GM12878 (cell line): ENCODE measurements around the gene ASB10. TPM values are rescaled to one million over a fixed set of nuclear protein-coding genes. Genes with fewer than 3 reads are reported as not detected.

Source experiments
- ATAC-seq: fragments of 200-7000 bp; cut with Tn5 transposase; 3 replicates; pipeline ENCODE4 v1.9.1; 2020; ENCODE audit warnings: mild to moderate bottlenecking, moderate library complexity
- BruUV-seq: library from RNA; stranded (reverse); fragments of 400-500 nt; replicated peaks from 2 replicates; lab custom pipeline; 2021; lab: Mats Ljungman, UMichigan
- CTCF ChIA-PET: fragments of 300-600 bp; sonication (Branson Sonifier 250); formaldehyde crosslinking; extraction: SDS; loops from one replicate; lab custom pipeline; 2021; ENCODE audit warnings: inconsistent platforms; lab: Yijun Ruan, JAX
- POLR2A ChIA-PET: fragments of 350-600 bp; formaldehyde crosslinking; extraction: SDS; loops from one replicate; lab custom pipeline; 2021; ENCODE audit warnings: inconsistent platforms; lab: Charles Lee
- RAD21 ChIA-PET: fragments of 300-600 bp; sonication (Branson Sonifier 250); formaldehyde crosslinking; loops from one replicate; lab custom pipeline; 2023; ENCODE audit warnings: antibody characterized with exemption; ENCODE audit not compliant: unreplicated experiment; lab: Charles Lee
- SMC1A ChIA-PET: fragments of 300-600 bp; sonication (Branson Sonifier 250); formaldehyde crosslinking; loops from one replicate; lab custom pipeline; 2023; ENCODE audit not compliant: unreplicated experiment, uncharacterized antibody; lab: Charles Lee
- DNase-seq: peaks from one replicate; pipeline ENCODE4 v3.0.0-alpha.2; 2011; ENCODE audit warnings: low read depth, low spot score
- FAIRE-seq: peaks from 3 replicates; lab custom pipeline; 2011; peaks lifted over from hg19 to GRCh38; lab: Jason Lieb, UNC
- H2AFZ ChIP-seq: 2 replicates; pipeline ENCODE4 v1.6.0; 2011; ENCODE audit warnings: low read depth, low read length, control low read depth; ENCODE audit not compliant: control insufficient read depth
- H3K27ac ChIP-seq: 2 replicates; pipeline ENCODE4 v1.5.1; 2011; ENCODE audit warnings: control low read depth; ENCODE audit not compliant: control insufficient read depth, insufficient read depth
- H3K27me3 ChIP-seq, 2 experiments: replicated peaks in 1 of 2; 2 replicates each; pipeline versions ENCODE4 v1.6.0 to v1.6.1; 2011; ENCODE audit warnings: low read length in 1 of 2; ENCODE audit not compliant: control insufficient read depth in 2 of 2, insufficient read depth in 2 of 2
- H3K36me3 ChIP-seq, 2 experiments: 2 replicates each; pipeline ENCODE4 v1.5.1; 2011; ENCODE audit warnings: low read length in 1 of 2; ENCODE audit not compliant: control insufficient read depth in 2 of 2, insufficient read depth in 2 of 2
- H3K4me1 ChIP-seq: 2 replicates; pipeline ENCODE4 v1.6.1; 2011; ENCODE audit warnings: mild to moderate bottlenecking, low read length, moderate library complexity, mixed read lengths; ENCODE audit not compliant: control insufficient read depth, insufficient read depth
- H3K4me2 ChIP-seq: 2 replicates; pipeline ENCODE4 v1.6.0; 2011; ENCODE audit warnings: control low read depth; ENCODE audit not compliant: control insufficient read depth, insufficient read depth
- H3K4me3 ChIP-seq: fragments of 200-600 bp; sonication (generic); 2 replicates; pipeline ENCODE4 v1.5.1; 2016
- H3K79me2 ChIP-seq: 2 replicates; pipeline ENCODE4 v1.6.0; 2011; ENCODE audit warnings: low read length; ENCODE audit not compliant: control insufficient read depth, insufficient read depth
- H3K9ac ChIP-seq: 2 replicates; pipeline ENCODE4 v1.8.0; 2011; ENCODE audit warnings: low read length, control low read depth, mixed read lengths; ENCODE audit not compliant: control insufficient read depth, insufficient read depth
- H3K9me3 ChIP-seq: replicated peaks from 3 replicates; pipeline ENCODE4 v1.5.1; 2011; ENCODE audit warnings: mild to moderate bottlenecking, low read length; ENCODE audit not compliant: control insufficient read depth, insufficient read depth
- H4K20me1 ChIP-seq: 2 replicates; pipeline ENCODE4 v1.6.0; 2011; ENCODE audit not compliant: control insufficient read depth, insufficient read depth
- EED ChIP-seq: sonication (generic); IDR thresholded peaks from 2 replicates; pipeline ENCODE4 v1.6.1; 2016; ENCODE audit warnings: antibody characterized with exemption, low read depth
- IKZF1 ChIP-seq: fragments of 450-650 bp; conservative IDR thresholded peaks from 2 replicates; pipeline ENCODE4 v1.6.1; 2017; ENCODE audit warnings: antibody characterized with exemption, mild to moderate bottlenecking
- MYC ChIP-seq: IDR thresholded peaks from 2 replicates; pipeline ENCODE4 v1.6.1; 2011; ENCODE audit warnings: mild to moderate bottlenecking, low read length, moderate library complexity, inconsistent platforms; ENCODE audit not compliant: insufficient read depth, insufficient replicate concordance, insufficient read length, severe bottlenecking
- PKNOX1 ChIP-seq: fragments of 450-650 bp; IDR thresholded peaks from 2 replicates; pipeline ENCODE4 v1.6.1; 2016; ENCODE audit warnings: mild to moderate bottlenecking
- POLR2AphosphoS5 ChIP-seq: IDR thresholded peaks from 2 replicates; pipeline ENCODE4 v1.6.1; 2011; ENCODE audit warnings: mild to moderate bottlenecking, low read length, inconsistent platforms
- RAD21 ChIP-seq: IDR thresholded peaks from 2 replicates; pipeline ENCODE4 v1.6.1; 2011; ENCODE audit warnings: mild to moderate bottlenecking, low read depth, low read length, moderate library complexity; ENCODE audit not compliant: insufficient read depth
- REST ChIP-seq: IDR thresholded peaks from 2 replicates; pipeline ENCODE4 v1.6.1; 2012; ENCODE audit warnings: mild to moderate bottlenecking, low read depth, low read length
- STAT1 ChIP-seq: fragments of 450-650 bp; conservative IDR thresholded peaks from 2 replicates; pipeline ENCODE4 v1.6.1; 2014; ENCODE audit warnings: antibody characterized with exemption, mild to moderate bottlenecking
- TAF1 ChIP-seq: IDR thresholded peaks from 2 replicates; pipeline ENCODE4 v1.6.1; 2011; ENCODE audit warnings: mild to moderate bottlenecking, low read depth, low read length, borderline replicate concordance
- ZNF384 ChIP-seq: IDR thresholded peaks from 2 replicates; pipeline ENCODE4 v1.6.1; 2012; ENCODE audit warnings: low read depth, mild to moderate bottlenecking, low read length, improper control_type of control experiment, borderline replicate concordance
- WGBS: methylation state at CpG from one replicate; pipeline ENCODE4 v1.1.6; 2016; ENCODE audit warnings: low lambda C conversion rate; ENCODE audit not compliant: insufficient replicate concordance, insufficient coverage; ENCODE audit errors: missing lambda C conversion rate; 5-methylcytosine and 5-hydroxymethylcytosine counted together
- in situ Hi-C: fragments of 300-500 bp; cut with MboI; formaldehyde crosslinking; loops from 9 replicates; pipeline ENCODE4 v1.14.3; 2018; ENCODE audit warnings: mixed read lengths
- intact Hi-C: fragments of 100-400 bp; cut with micrococcal nuclease; formaldehyde crosslinking; loops from one replicate; pipeline ENCODE4 v1.14.2; 2022; ENCODE audit not compliant: unreplicated experiment
- polyA plus RNA-seq, 11 experiments: library from polyadenylated mRNA; depleted of rRNA in 4 of 11; unstranded in 6 of 11; stranded (reverse) in 5 of 11; fragments of >200 nt; fragmentation: Nextera tagmentation in 4 of 11; fragmentation: Illumina TruSeq in 1 of 11; extraction: Ambion mirVana in 4 of 11; extraction: Trizol in 1 of 11; gene quantifications; 1 replicate in 1 of 11; 2 replicates in 10 of 11; pipeline versions ENCODE4 v1.2.1 to v1.2.3, GENCODE V29; 2011 to 2016; ENCODE audit warnings: inconsistent platforms in 2 of 11, missing spikeins in 2 of 11, low read depth in 1 of 11
- total RNA-seq, 4 experiments: library from RNA; depleted of rRNA in 3 of 4; stranded (reverse); fragments of >200 nt in 3 of 4; fragmentation: Illumina TruSeq in 1 of 4; extraction: Trizol in 1 of 4; gene quantifications; 2 replicates each; pipeline versions ENCODE4 v1.2.1 to v1.2.3, GENCODE V29; 2013 to 2021
- TF ChIP-seq, protein P1 (sequence below): fragments of 450-650 bp; IDR thresholded peaks from 2 replicates; pipeline ENCODE4 v1.6.1; 2018; ENCODE audit warnings: mild to moderate bottlenecking, low read depth, moderate library complexity; ENCODE audit not compliant: partially characterized antibody

The ASB10 gene
- total and polyA plus RNA-seq, 10 of the 15 experiments (the other 5 are each of a cell fraction or from before 2014, with no cell fraction given): not detected

DNA sequence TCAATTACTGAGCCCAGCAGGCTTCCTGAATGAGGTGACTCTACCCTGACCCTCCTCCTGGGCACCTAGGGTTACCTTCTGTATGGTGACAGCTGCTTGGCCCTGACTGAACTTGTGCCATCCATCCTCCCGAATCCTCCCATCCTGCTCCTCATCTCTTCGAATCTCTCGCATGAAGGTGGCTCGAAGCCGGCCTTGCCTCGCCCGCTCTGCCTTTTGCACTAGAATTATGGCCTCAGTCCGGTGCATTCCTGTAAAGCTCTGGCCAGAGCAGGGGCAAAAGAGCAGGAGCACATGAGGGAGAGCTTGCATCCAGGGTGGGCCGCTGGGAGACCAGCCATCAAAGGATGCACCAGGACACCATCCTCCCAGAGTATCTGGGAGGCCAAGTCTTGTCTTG, 15.8 kb upstream of the ASB10 start:
- WGBS: 54% methylated on average over 9 of the region's 9 CpGs
- Histone ChIP-seq H3K4me2 (no peak overlapping the region), H3K36me3 (no peaks in the 10 kb centered on the region), H3K27ac (no peak overlapping the region), H3K4me1 (no peaks in the 10 kb centered on the region), H3K27me3 (peaks cover 2 to 4% of the 10 kb centered on the region in 2 experiments; a peak in 3 of 4 replicates), H3K79me2 (no peaks in the 10 kb centered on the region), H3K9ac (no peak overlapping the region), H4K20me1 (no peaks in the 10 kb centered on the region), H3K9me3 (no peaks in the 10 kb centered on the region), H3K4me3 (no peak overlapping the region), H2AFZ (no peak overlapping the region)
- DNase-seq (no peak), FAIRE-seq (no peak), ATAC-seq (no peak)
- ChIA-PET CTCF (no interaction called here), POLR2A (no interaction called here), RAD21 (no interaction called here), SMC1A (no interaction called here)
- TF ChIP-seq TAF1 (no peak), IKZF1 (no peak)
- BruUV-seq: no TSS peak
- intact Hi-C loops: no loop called here
- in situ Hi-C loops: no loop called here

- FAIRE-seq (no peak), DNase-seq (no peak), ATAC-seq (no peak)
- Histone ChIP-seq H4K20me1 (no peaks in the 10 kb centered on the region), H3K36me3 (no peaks in the 10 kb centered on the region), H3K4me3 (no peak overlapping the region), H3K4me2 (no peak overlapping the region), H3K9me3 (no peaks in the 10 kb centered on the region), H3K27me3 (peaks cover 2 to 4% of the 10 kb centered on the region in 2 experiments; a peak in 3 of 4 replicates), H3K9ac (no peak overlapping the region), H3K79me2 (no peaks in the 10 kb centered on the region), H3K4me1 (no peaks in the 10 kb centered on the region), H2AFZ (no peak overlapping the region), H3K27ac (no peak overlapping the region)
- no TSS peak for BruUV-seq
- ChIA-PET POLR2A (no interaction called here), CTCF (no interaction called here), SMC1A (no interaction called here), RAD21 (no interaction called here)
- in situ Hi-C loops: no loop called here
- intact Hi-C loops: no loop called here
- WGBS: 0% methylated on average over 4 of the region's 4 CpGs
- no peak for TF ChIP-seq EED
- no peak for TF ChIP-seq RAD21
- TF ChIP-seq PKNOX1: no peak
- no peak for TF ChIP-seq REST
- no peak for TF ChIP-seq ZNF384
- no peak for TF ChIP-seq STAT1
- TF ChIP-seq MYC: no peak
- TF ChIP-seq, protein P1, sequence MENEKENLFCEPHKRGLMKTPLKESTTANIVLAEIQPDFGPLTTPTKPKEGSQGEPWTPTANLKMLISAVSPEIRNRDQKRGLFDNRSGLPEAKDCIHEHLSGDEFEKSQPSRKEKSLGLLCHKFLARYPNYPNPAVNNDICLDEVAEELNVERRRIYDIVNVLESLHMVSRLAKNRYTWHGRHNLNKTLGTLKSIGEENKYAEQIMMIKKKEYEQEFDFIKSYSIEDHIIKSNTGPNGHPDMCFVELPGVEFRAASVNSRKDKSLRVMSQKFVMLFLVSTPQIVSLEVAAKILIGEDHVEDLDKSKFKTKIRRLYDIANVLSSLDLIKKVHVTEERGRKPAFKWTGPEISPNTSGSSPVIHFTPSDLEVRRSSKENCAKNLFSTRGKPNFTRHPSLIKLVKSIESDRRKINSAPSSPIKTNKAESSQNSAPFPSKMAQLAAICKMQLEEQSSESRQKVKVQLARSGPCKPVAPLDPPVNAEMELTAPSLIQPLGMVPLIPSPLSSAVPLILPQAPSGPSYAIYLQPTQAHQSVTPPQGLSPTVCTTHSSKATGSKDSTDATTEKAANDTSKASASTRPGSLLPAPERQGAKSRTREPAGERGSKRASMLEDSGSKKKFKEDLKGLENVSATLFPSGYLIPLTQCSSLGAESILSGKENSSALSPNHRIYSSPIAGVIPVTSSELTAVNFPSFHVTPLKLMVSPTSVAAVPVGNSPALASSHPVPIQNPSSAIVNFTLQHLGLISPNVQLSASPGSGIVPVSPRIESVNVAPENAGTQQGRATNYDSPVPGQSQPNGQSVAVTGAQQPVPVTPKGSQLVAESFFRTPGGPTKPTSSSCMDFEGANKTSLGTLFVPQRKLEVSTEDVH: no peak
- no peak for TF ChIP-seq POLR2AphosphoS5
These were observed 14.7 kb upstream of the ASB10 start for GRCh38 chr7:151201751-151202150.
